HepG2 (cell line): ENCODE data around the gene TMEM120A. TPM values are rescaled to one million over a fixed set of nuclear protein-coding genes. Genes with fewer than 3 reads are reported as not detected.

ENCODE experiments used
- BCL6 ChIP-seq: IDR thresholded peaks from 2 replicates; pipeline ENCODE4 v1.6.1; 2016; ENCODE audit warnings: missing genetic modification reagents, missing compliant biosample characterization
- CBX2 ChIP-seq, 2 experiments: fragments of 200-600 bp in 1 of 2; sonication (generic); formaldehyde crosslinking in 1 of 2; IDR thresholded peaks; 2 replicates each; pipeline versions ENCODE4 v1.7.0 to v1.8.1; 2018 to 2022; ENCODE audit warnings: low read depth in 2 of 2, low read length in 1 of 2, mild to moderate bottlenecking in 1 of 2, missing genetic modification reagents in 1 of 2
- HNRNPLL ChIP-seq: fragments of 200-400 bp; formaldehyde crosslinking; IDR thresholded peaks from 2 replicates; pipeline ENCODE4 v1.6.1; 2017; ENCODE audit warnings: mild to moderate bottlenecking, low read depth, low read length; ENCODE audit not compliant: poor library complexity, severe bottlenecking
- KDM5A ChIP-seq: fragments of 200-600 bp; sonication (generic); IDR thresholded peaks from 2 replicates; pipeline ENCODE4 v1.7.0; 2018; ENCODE audit warnings: antibody characterized with exemption, mild to moderate bottlenecking, low read length, borderline replicate concordance
- MATR3 ChIP-seq: sonication (generic); formaldehyde crosslinking; IDR thresholded peaks from 2 replicates; pipeline ENCODE4 v1.4.0; 2020; ENCODE audit warnings: missing genetic modification reagents
- PHF20 ChIP-seq: sonication (generic); formaldehyde crosslinking; IDR thresholded peaks from 2 replicates; pipeline ENCODE4 v1.5.0; 2020; ENCODE audit warnings: mild to moderate bottlenecking, missing genetic modification reagents
- RFX1 ChIP-seq: fragments of 450-650 bp; IDR thresholded peaks from 2 replicates; pipeline ENCODE4 v1.6.1; 2017
- TRIM24 ChIP-seq: sonication (generic); formaldehyde crosslinking; IDR thresholded peaks from 2 replicates; pipeline ENCODE4 v1.8.0; 2022; ENCODE audit warnings: mild to moderate bottlenecking, missing genetic modification reagents
- ZBTB20 ChIP-seq: sonication (generic); formaldehyde crosslinking; IDR thresholded peaks from 2 replicates; pipeline ENCODE4 v1.8.1; 2023; ENCODE audit warnings: missing genetic modification reagents, low read depth, mild to moderate bottlenecking, borderline replicate concordance
- ZFP90 ChIP-seq: sonication (generic); formaldehyde crosslinking; IDR thresholded peaks from 2 replicates; pipeline ENCODE4 v1.8.0; 2022; ENCODE audit warnings: missing genetic modification reagents, mild to moderate bottlenecking, inconsistent platforms, borderline replicate concordance
- ZKSCAN5 ChIP-seq: sonication (generic); formaldehyde crosslinking; IDR thresholded peaks from 2 replicates; pipeline ENCODE4 v1.5.1; 2020; ENCODE audit warnings: mild to moderate bottlenecking, missing genetic modification reagents
- ZNF274 ChIP-seq: sonication (generic); formaldehyde crosslinking; IDR thresholded peaks from 2 replicates; pipeline ENCODE4 v1.5.1; 2020; ENCODE audit warnings: mild to moderate bottlenecking, missing genetic modification reagents
- ZNF598 ChIP-seq: sonication (generic); formaldehyde crosslinking; IDR thresholded peaks from 2 replicates; pipeline ENCODE4 v1.5.1; 2020; ENCODE audit warnings: mild to moderate bottlenecking, missing genetic modification reagents, borderline replicate concordance
- ZNF746 ChIP-seq: sonication (generic); formaldehyde crosslinking; IDR thresholded peaks from 2 replicates; pipeline ENCODE4 v1.8.0; 2022; ENCODE audit warnings: mild to moderate bottlenecking, missing genetic modification reagents
- ZNF883 ChIP-seq: sonication (generic); formaldehyde crosslinking; IDR thresholded peaks from 2 replicates; pipeline ENCODE4 v1.5.1; 2020; ENCODE audit warnings: mild to moderate bottlenecking, missing genetic modification reagents; ENCODE audit errors: not compliant biosample characterization
- ZSCAN12 ChIP-seq: sonication (generic); formaldehyde crosslinking; IDR thresholded peaks from 2 replicates; pipeline ENCODE4 v1.9.0; 2021; ENCODE audit warnings: mild to moderate bottlenecking, missing genetic modification reagents
- ZSCAN30 ChIP-seq: sonication (generic); formaldehyde crosslinking; IDR thresholded peaks from 2 replicates; pipeline ENCODE4 v1.5.0; 2020; ENCODE audit warnings: mild to moderate bottlenecking, missing genetic modification reagents
- polyA plus RNA-seq, 8 experiments: library from polyadenylated mRNA; depleted of rRNA in 3 of 8; stranded (reverse) in 7 of 8; unstranded in 1 of 8; fragments of >200 nt; fragmentation: Illumina TruSeq in 4 of 8; extraction: Trizol in 4 of 8; gene quantifications; 2 replicates each; pipeline versions ENCODE4 v1.2.1 to v1.2.3, GENCODE V29; 2011 to 2016; ENCODE audit warnings: low read depth in 4 of 8, missing spikeins in 1 of 8, mixed read lengths in 1 of 8; ENCODE audit not compliant: insufficient read depth in 1 of 8
- total RNA-seq, 5 experiments: library from RNA; depleted of rRNA; stranded (reverse); fragments of >200 nt; fragmentation: Illumina TruSeq; extraction: Trizol; gene quantifications; 2 replicates each; pipeline ENCODE4 v1.2.3, GENCODE V29; 2016; ENCODE audit warnings: low read depth in 1 of 5
- TF ChIP-seq, protein P1 (sequence below): sonication (generic); formaldehyde crosslinking; IDR thresholded peaks from 2 replicates; pipeline ENCODE4 v1.5.0; 2020; ENCODE audit warnings: missing genetic modification reagents, mild to moderate bottlenecking, borderline replicate concordance
- TF ChIP-seq, protein P2 (sequence below): sonication (generic); formaldehyde crosslinking; IDR thresholded peaks from 2 replicates; pipeline ENCODE4 v1.4.0; 2020; ENCODE audit warnings: mild to moderate bottlenecking, missing genetic modification reagents
- TF ChIP-seq, protein P3 (sequence below): sonication (generic); formaldehyde crosslinking; conservative IDR thresholded peaks from 2 replicates; pipeline ENCODE4 v1.5.0; 2020; ENCODE audit warnings: missing genetic modification reagents
- TF ChIP-seq, protein P4 (sequence below): sonication (generic); formaldehyde crosslinking; IDR thresholded peaks from 2 replicates; pipeline ENCODE4 v1.4.0; 2020; ENCODE audit warnings: missing genetic modification reagents
- TF ChIP-seq, protein P5 (sequence below): sonication (generic); formaldehyde crosslinking; IDR thresholded peaks from 2 replicates; pipeline ENCODE4 v1.8.0; 2022; ENCODE audit warnings: mild to moderate bottlenecking, missing genetic modification reagents, moderate library complexity

TMEM120A gene
- total and polyA plus RNA-seq, 2 of the 13 experiments (the other 11 are each of a cell fraction or from before 2014, with no cell fraction given) = 40.3 to 102 TPM

DNA sequence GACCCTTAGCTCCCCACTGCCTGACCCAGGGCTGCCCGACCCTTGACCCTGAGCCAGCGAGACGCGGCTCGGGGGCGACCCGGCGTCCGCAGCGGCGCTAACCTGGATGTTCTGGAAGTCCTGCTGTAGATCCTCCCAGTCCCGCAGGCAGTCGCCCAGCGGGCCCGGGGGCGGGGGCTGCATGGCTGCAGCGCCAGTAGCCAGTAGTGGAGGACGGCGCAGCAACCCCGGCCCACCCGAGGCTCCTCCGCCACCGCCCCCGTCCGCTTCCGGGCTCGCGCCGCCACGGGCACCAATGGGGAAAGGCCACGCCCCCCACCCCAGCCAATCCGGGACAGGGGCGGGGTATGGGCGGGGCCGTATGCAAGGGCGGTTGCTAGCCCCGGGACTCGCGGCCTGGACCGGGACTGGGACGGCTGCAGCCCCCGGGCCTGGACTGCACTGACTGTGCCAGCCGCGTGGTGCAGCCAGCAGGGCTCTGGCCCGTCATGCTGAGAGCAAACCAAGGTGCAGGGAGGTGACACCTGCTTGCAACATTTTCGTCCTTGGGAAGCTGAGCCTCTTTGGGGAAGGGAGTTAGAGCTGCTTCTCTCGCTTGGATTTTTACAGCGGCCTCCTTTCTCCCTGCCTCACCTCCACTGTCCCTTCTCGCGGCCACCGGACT is at the start of gene TMEM120A (continued):
- TF ChIP-seq MATR3 (CRISPR knock-in tag) (no peak), ZBTB20 (peak; percentile 62), CBX2 (IDR thresholded peaks at IDR 0.05; ENCODE audit: low read depth, low read length) (no peak), CBX2 (CRISPR knock-in tag; IDR thresholded peaks at IDR 0.05; ENCODE audit: low read depth) (no peak), ZSCAN30 (no peak), ZNF274 (CRISPR knock-in tag) (peak; percentile 81; the same call in 1 of the 2 replicates), ZNF746 (CRISPR knock-in tag) (no peak; the same call in none of the 2 replicates), KDM5A (no peak; the same call in 1 of the 2 replicates), TRIM24 (CRISPR knock-in tag) (no peak), ZNF883 (CRISPR knock-in tag) (no peak), RFX1 (no peak), HNRNPLL (peak; percentile 60), ZFP90 (CRISPR knock-in tag) (peak; percentile 36; the same call in 1 of the 2 replicates), ZNF598 (CRISPR knock-in tag) (peak; percentile 77; the same call in 1 of the 2 replicates), ZKSCAN5 (CRISPR knock-in tag) (no peak; the same call in 1 of the 2 replicates), ZSCAN12 (CRISPR knock-in tag) (no peak), PHF20 (CRISPR knock-in tag) (peak; percentile 47; the same call in 1 of the 2 replicates), BCL6 (CRISPR knock-in tag) (no peak)
- TF ChIP-seq, protein P1, sequence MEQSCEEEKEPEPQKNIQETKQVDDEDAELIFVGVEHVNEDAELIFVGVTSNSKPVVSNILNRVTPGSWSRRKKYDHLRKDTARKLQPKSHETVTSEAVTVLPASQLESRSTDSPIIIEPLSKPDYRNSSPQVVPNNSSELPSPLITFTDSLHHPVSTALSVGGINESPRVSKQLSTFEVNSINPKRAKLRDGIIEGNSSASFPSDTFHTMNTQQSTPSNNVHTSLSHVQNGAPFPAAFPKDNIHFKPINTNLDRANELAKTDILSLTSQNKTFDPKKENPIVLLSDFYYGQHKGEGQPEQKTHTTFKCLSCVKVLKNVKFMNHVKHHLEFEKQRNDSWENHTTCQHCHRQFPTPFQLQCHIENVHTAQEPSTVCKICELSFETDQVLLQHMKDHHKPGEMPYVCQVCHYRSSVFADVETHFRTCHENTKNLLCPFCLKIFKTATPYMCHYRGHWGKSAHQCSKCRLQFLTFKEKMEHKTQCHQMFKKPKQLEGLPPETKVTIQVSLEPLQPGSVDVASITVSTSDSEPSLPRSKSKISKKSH (CRISPR knock-in tag) = peak; percentile 58; the same call in 1 of the 2 replicates
- TF ChIP-seq, protein P2, sequence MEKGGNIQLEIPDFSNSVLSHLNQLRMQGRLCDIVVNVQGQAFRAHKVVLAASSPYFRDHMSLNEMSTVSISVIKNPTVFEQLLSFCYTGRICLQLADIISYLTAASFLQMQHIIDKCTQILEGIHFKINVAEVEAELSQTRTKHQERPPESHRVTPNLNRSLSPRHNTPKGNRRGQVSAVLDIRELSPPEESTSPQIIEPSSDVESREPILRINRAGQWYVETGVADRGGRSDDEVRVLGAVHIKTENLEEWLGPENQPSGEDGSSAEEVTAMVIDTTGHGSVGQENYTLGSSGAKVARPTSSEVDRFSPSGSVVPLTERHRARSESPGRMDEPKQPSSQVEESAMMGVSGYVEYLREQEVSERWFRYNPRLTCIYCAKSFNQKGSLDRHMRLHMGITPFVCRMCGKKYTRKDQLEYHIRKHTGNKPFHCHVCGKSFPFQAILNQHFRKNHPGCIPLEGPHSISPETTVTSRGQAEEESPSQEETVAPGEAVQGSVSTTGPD (CRISPR knock-in tag) = no peak
- TF ChIP-seq, protein P3, sequence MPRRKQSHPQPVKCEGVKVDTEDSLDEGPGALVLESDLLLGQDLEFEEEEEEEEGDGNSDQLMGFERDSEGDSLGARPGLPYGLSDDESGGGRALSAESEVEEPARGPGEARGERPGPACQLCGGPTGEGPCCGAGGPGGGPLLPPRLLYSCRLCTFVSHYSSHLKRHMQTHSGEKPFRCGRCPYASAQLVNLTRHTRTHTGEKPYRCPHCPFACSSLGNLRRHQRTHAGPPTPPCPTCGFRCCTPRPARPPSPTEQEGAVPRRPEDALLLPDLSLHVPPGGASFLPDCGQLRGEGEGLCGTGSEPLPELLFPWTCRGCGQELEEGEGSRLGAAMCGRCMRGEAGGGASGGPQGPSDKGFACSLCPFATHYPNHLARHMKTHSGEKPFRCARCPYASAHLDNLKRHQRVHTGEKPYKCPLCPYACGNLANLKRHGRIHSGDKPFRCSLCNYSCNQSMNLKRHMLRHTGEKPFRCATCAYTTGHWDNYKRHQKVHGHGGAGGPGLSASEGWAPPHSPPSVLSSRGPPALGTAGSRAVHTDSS = no peak
- TF ChIP-seq, protein P4, sequence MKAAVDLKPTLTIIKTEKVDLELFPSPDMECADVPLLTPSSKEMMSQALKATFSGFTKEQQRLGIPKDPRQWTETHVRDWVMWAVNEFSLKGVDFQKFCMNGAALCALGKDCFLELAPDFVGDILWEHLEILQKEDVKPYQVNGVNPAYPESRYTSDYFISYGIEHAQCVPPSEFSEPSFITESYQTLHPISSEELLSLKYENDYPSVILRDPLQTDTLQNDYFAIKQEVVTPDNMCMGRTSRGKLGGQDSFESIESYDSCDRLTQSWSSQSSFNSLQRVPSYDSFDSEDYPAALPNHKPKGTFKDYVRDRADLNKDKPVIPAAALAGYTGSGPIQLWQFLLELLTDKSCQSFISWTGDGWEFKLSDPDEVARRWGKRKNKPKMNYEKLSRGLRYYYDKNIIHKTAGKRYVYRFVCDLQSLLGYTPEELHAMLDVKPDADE (CRISPR knock-in tag) = 0 out of 2 replicates have a peak, but pooled peaks have one; percentile 55
- TF ChIP-seq, protein P5, sequence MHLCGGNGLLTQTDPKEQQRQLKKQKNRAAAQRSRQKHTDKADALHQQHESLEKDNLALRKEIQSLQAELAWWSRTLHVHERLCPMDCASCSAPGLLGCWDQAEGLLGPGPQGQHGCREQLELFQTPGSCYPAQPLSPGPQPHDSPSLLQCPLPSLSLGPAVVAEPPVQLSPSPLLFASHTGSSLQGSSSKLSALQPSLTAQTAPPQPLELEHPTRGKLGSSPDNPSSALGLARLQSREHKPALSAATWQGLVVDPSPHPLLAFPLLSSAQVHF = no peak
